SH-SY5Y (cell line): ENCODE results near the gene TXNDC15.

Experiments used
- GATA2 ChIP-seq: IDR thresholded peaks from 2 replicates; pipeline ENCODE4 v1.6.1; 2011; ENCODE audit warnings: mild to moderate bottlenecking, low read depth, low read length
- GATA3 ChIP-seq: IDR thresholded peaks from 2 replicates; pipeline ENCODE4 v1.6.1; 2011; ENCODE audit warnings: low read depth, mild to moderate bottlenecking, low read length, moderate library complexity

DNA sequence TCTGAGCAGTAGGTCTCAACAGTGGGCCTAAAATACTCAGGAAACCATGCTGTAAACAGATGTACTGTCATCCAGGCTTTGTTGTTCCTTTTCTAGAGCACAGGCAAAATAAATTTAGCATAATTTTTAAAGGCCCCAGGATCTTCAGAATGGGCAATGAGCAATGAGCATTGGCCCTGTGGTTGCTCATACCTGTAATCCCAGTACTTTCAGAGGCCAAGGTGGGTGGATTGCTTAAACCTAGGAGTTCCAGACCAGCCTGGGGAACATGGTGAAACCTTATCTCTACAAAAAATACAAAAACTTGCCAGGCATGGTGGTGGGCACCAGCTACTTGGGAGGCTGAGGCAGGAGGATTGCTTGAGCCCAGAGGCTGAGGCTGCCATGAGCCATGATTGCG is 17.3 kb downstream of the TXNDC15 start:
- TF ChIP-seq GATA3 (no peak), GATA2 (no peak)
